H54 (cell line): ENCODE data around the gene WDR48.

Experiments
- DNase-seq: peaks from one replicate; pipeline ENCODE4 v3.0.0; 2011; ENCODE audit warnings: low spot score, mixed read lengths; ENCODE audit not compliant: insufficient read length
- FAIRE-seq: peaks from 3 replicates; lab custom pipeline; 2011; peaks lifted over from hg19 to GRCh38; lab: Jason Lieb, UNC
- POLR2A ChIP-seq: IDR thresholded peaks from 2 replicates; pipeline ENCODE4 v1.6.1; 2011; ENCODE audit warnings: low read depth, mild to moderate bottlenecking, low read length

The WDR48 gene

GRCh38 chr3:39137991-39138803, 86.4 kb downstream of the WDR48 start:
- no peak for TF ChIP-seq POLR2A
- no peak for DNase-seq
- FAIRE-seq: no peak

- DNase-seq: no peak
- no peak for TF ChIP-seq POLR2A
- FAIRE-seq: no peak
These were observed 87.1 kb downstream of the WDR48 start for GRCh38 chr3:39138804-39139415.

GRCh38 chr3:39139442-39139841, 87.6 kb downstream of the WDR48 start:
- FAIRE-seq (no peak), DNase-seq (no peak)
- no peak for TF ChIP-seq POLR2A

- FAIRE-seq (no peak), DNase-seq (no peak)
- no peak for TF ChIP-seq POLR2A
These were observed 88.6 kb downstream of the WDR48 start for GRCh38 chr3:39140341-39140971.

- FAIRE-seq (no peak), DNase-seq (no peak)
- no peak for TF ChIP-seq POLR2A
These were observed 89.6 kb downstream of the WDR48 start for GRCh38 chr3:39141171-39141995.

- FAIRE-seq: no peak
- no peak for DNase-seq
- no peak for TF ChIP-seq POLR2A
These were observed 90.3 kb downstream of the WDR48 start for GRCh38 chr3:39142067-39142466.

GRCh38 chr3:39143051-39143885, 91.5 kb downstream of the WDR48 start:
- no peak for FAIRE-seq
- DNase-seq: no peak
- no peak for TF ChIP-seq POLR2A

- no peak for FAIRE-seq
- TF ChIP-seq POLR2A: no peak
These were observed 92.4 kb downstream of the WDR48 start for GRCh38 chr3:39144095-39144747.

GRCh38 chr3:39144748-39145380, 93.0 kb downstream of the WDR48 start:
- TF ChIP-seq POLR2A: no peak
- DNase-seq (no peak), FAIRE-seq (no peak)

More at GRCh38 chr3:39144095-39144747, 92.4 kb downstream of the WDR48 start:
- no peak for DNase-seq

- DNase-seq (no peak), FAIRE-seq (no peak)
- no peak for TF ChIP-seq POLR2A
These were observed 94.3 kb downstream of the WDR48 start for GRCh38 chr3:39146083-39146501.
